ENCODE data around the gene RAB4B. TPM values are rescaled to one million over a fixed set of nuclear protein-coding genes. Genes with fewer than 3 reads are reported as not detected.

RAB4B gene
- total RNA-seq, 2 experiments from 2014 or later, result 26.6 to 26.9 TPM

- intact Hi-C loops (cut with DNase I, micrococcal nuclease), result no loop called here
- Histone ChIP-seq H3K36me3 (ENCODE audit: insufficient read depth, low read length) (peaks cover 24% of the 10 kb centered on the region), H3K9me3 (ENCODE audit: control insufficient read depth in 1 of 2, insufficient read depth in 1 of 2, low read length in 2 of 2) (no peaks in the 10 kb centered on the region), H3K27me3 (ENCODE audit: control insufficient read depth in 1 of 2, insufficient read depth in 2 of 2, low read length in 2 of 2) (no peaks in the 10 kb centered on the region), H3K27ac (ENCODE audit: low read depth in 1 of 2, low read length in 2 of 2) (no peak overlapping the region), H3K4me1 (ENCODE audit: insufficient read depth, low read length) (no peaks in the 10 kb centered on the region), H3K4me3 (ENCODE audit: low read length) (no peak overlapping the region)
- Mint-ChIP-seq H3K4me3 (no peak overlapping the region), H3K27ac (no peak overlapping the region), H3K27me3 (no peaks in the 10 kb centered on the region), H3K4me1 (ENCODE audit: low read depth) (peaks cover under 1% of the 10 kb centered on the region), H3K36me3 (ENCODE audit: low read depth) (peaks cover 46% of the 10 kb centered on the region), H3K9me3 (no peaks in the 10 kb centered on the region)
- ATAC-seq (ENCODE audit: poor library complexity) (no peak), DNase-seq (no peak)
- no peak for TF ChIP-seq CTCF (IDR thresholded peaks at IDR 0.05)
- ChIA-PET CTCF (no interaction called here), POLR2A (no interaction called here)
Measured at GRCh38 chr19:40785526-40785925, 7.5 kb downstream of the RAB4B start.

DNA sequence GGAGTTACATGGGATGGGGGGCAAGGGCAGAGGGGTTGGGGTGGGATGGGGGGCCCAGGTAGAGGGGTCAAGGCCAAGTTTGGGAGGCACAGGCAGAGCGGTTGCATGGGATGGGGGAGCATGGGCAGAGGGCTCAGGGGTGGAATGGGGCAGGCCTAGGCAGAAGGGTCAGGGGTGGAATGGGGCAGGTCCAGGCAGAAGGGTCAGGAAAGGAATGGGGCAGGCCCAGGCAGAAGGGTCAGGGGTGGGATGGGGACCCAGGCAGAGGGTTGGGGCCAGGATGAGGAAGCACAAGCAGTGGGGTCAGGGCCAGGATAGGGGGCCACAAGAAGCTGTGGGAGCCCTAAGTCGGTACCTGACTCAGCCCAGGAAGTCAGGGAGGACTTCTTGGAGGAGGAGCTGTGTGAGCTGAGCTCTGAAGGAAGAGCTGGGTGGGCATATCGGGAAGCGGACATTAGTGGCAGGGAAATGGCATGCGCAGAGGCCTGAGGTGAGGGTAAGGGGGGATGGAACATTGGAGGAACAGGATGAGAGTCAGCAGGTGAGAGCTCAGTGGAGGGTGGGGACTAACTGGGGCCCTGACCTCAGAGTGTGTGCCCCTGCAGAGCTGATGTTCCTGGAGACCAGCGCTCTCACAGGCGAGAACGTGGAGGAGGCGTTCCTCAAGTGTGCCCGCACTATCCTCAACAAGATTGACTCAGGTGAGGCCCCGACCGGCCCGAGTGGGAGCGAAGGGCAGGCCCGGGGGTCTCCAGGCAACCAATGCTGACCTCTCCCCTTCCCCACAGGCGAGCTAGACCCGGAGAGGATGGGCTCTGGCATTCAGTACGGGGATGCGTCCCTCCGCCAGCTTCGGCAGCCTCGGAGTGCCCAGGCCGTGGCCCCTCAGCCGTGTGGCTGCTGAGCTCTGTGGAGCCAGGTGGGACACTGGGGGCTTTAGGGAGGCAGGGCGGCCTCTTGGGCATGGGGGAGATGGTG is 8.3 kb downstream of the RAB4B start:
- no peak for TF ChIP-seq CTCF (IDR thresholded peaks at IDR 0.05)
- no peak overlapping the region for H3K27ac Mint-ChIP-seq
- H3K4me3 Mint-ChIP-seq, result no peak overlapping the region
- Histone ChIP-seq H3K36me3 (ENCODE audit: insufficient read depth, low read length) (peaks cover 25% of the 10 kb centered on the region), H3K9me3 (ENCODE audit: control insufficient read depth in 1 of 2, insufficient read depth in 1 of 2, low read length in 2 of 2) (no peaks in the 10 kb centered on the region), H3K27ac (ENCODE audit: low read depth in 1 of 2, low read length in 2 of 2) (no peak overlapping the region), H3K4me1 (ENCODE audit: insufficient read depth, low read length) (no peaks in the 10 kb centered on the region), H3K27me3 (ENCODE audit: control insufficient read depth in 1 of 2, insufficient read depth in 2 of 2, low read length in 2 of 2) (no peaks in the 10 kb centered on the region), H3K4me3 (ENCODE audit: low read length) (no peak overlapping the region)
- POLR2A ChIA-PET, result interaction anchor here (1.0 to 2.5 kb wide), 2 partner anchors 8 to 12 kb away, joined by 4 to 15 read pairs; partner anchors contain the start of gene RAB4B
- H3K36me3 Mint-ChIP-seq (ENCODE audit: low read depth), result peaks cover 46% of the 10 kb centered on the region
- intact Hi-C loops (cut with DNase I, micrococcal nuclease), result no loop called here
- DNase-seq (no peak), ATAC-seq (ENCODE audit: poor library complexity) (no peak)
- no peaks in the 10 kb centered on the region for H3K27me3 Mint-ChIP-seq
- H3K9me3 Mint-ChIP-seq, result no peaks in the 10 kb centered on the region
- CTCF ChIA-PET, result no interaction called here
- no peaks in the 10 kb centered on the region for H3K4me1 Mint-ChIP-seq (ENCODE audit: low read depth)

DNA sequence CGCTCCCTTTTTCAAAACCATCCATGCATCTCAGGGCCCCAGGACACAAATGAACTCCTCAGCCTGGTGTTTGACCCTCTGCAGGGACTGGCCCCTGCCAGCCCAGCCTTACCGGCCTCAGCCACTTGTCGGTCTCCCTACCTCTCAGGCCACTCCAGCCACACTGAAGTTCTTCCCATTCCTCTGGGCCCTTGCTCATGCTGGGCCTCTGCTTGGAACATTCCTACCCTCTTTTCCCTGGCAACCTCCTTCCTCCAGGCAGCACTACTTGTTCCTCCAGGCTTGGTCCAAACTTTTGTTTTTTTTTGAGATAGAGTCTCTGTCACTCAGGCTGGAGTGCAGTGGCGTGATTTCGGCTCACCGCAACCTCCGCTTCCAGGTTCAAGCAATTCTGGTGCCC is 13.3 kb downstream of the RAB4B start:
- no peaks in the 10 kb centered on the region for H3K4me1 Mint-ChIP-seq (ENCODE audit: low read depth)
- H3K27me3 ChIP-seq (ENCODE audit: control insufficient read depth in 1 of 2, insufficient read depth in 2 of 2, low read length in 2 of 2), result no peaks in the 10 kb centered on the region
- peaks cover 20% of the 10 kb centered on the region for H3K36me3 ChIP-seq (ENCODE audit: insufficient read depth, low read length)
- DNase-seq (no peak), ATAC-seq (ENCODE audit: poor library complexity) (no peak)
- H3K4me3 ChIP-seq (ENCODE audit: low read length), result no peak overlapping the region
- no peaks in the 10 kb centered on the region for H3K4me1 ChIP-seq (ENCODE audit: insufficient read depth, low read length)
- ChIA-PET CTCF (no interaction called here), POLR2A (no interaction called here)
- no peaks in the 10 kb centered on the region for H3K9me3 Mint-ChIP-seq
- H3K36me3 Mint-ChIP-seq (ENCODE audit: low read depth), result peaks cover 32% of the 10 kb centered on the region
- TF ChIP-seq CTCF (IDR thresholded peaks at IDR 0.05), result no peak
- H3K27ac Mint-ChIP-seq, result no peak overlapping the region
- intact Hi-C loops (cut with DNase I, micrococcal nuclease), result no loop called here
- H3K27me3 Mint-ChIP-seq, result no peaks in the 10 kb centered on the region
- no peaks in the 10 kb centered on the region for H3K9me3 ChIP-seq (ENCODE audit: control insufficient read depth in 1 of 2, insufficient read depth in 1 of 2, low read length in 2 of 2)
- H3K4me3 Mint-ChIP-seq, result no peak overlapping the region
- H3K27ac ChIP-seq (ENCODE audit: low read depth in 1 of 2, low read length in 2 of 2), result no peak overlapping the region
